ENCODE results near the gene WDR46.
A peak's percentile ranks its signal among the peaks of the same experiment; 100 is the strongest.
"Not testable (repeated sequence)": the region's sequence is repeated elsewhere in the genome, so short reads cannot be mapped to it uniquely, and the experiment has no call there.

WDR46 gene

GRCh38 chr6:33279257-33279695 is 9.8 kb downstream of the WDR46 start:
- Histone ChIP-seq H3K9me3 (ENCODE audit: insufficient read depth, low read depth, low read length) (no peaks in the 10 kb centered on the region), H3K27me3 (ENCODE audit: insufficient read depth, low read length) (no peaks in the 10 kb centered on the region), H3K4me3 (ENCODE audit: low read length) (no peak overlapping the region), H3K9ac (ENCODE audit: low read depth, low read length) (no peak overlapping the region), H3K27ac (ENCODE audit: low read length) (no peak overlapping the region), H3K4me1 (ENCODE audit: insufficient read depth, low read length) (peaks cover 8% of the 10 kb centered on the region), H3K36me3 (ENCODE audit: insufficient read depth, low read depth, low read length) (peaks cover 80% of the 10 kb centered on the region)

- Histone ChIP-seq H3K27me3 (ENCODE audit: insufficient read depth, low read length) (no peaks in the 10 kb centered on the region), H3K9ac (ENCODE audit: low read depth, low read length) (no peak overlapping the region), H3K4me1 (ENCODE audit: insufficient read depth, low read length) (peaks cover 13% of the 10 kb centered on the region), H3K36me3 (ENCODE audit: insufficient read depth, low read depth, low read length) (peaks cover 80% of the 10 kb centered on the region), H3K27ac (ENCODE audit: low read length) (no peak overlapping the region), H3K4me3 (ENCODE audit: low read length) (no peak overlapping the region), H3K9me3 (ENCODE audit: insufficient read depth, low read depth, low read length) (no peaks in the 10 kb centered on the region)
Measured at GRCh38 chr6:33278810-33279209, 10.2 kb downstream of the WDR46 start.

GRCh38 chr6:33278392-33278741 is 10.7 kb downstream of the WDR46 start:
- H3K4me3 ChIP-seq (ENCODE audit: low read length): peak overlapping the region; percentile 94; the same call in 1 of the 2 replicates
- H3K27me3 ChIP-seq (ENCODE audit: insufficient read depth, low read length): no peaks in the 10 kb centered on the region
- peaks cover 80% of the 10 kb centered on the region for H3K36me3 ChIP-seq (ENCODE audit: insufficient read depth, low read depth, low read length)
- H3K9ac ChIP-seq (ENCODE audit: low read depth, low read length): no peak overlapping the region; the same call in 1 of the 2 replicates
- H3K4me1 ChIP-seq (ENCODE audit: insufficient read depth, low read length): peaks cover 13% of the 10 kb centered on the region
- no peaks in the 10 kb centered on the region for H3K9me3 ChIP-seq (ENCODE audit: insufficient read depth, low read depth, low read length)
- H3K27ac ChIP-seq (ENCODE audit: low read length): no peak overlapping the region

GRCh38 chr6:33277663-33278391 is 11.2 kb downstream of the WDR46 start:
- Histone ChIP-seq H3K27me3 (ENCODE audit: insufficient read depth, low read length) (no peaks in the 10 kb centered on the region), H3K36me3 (ENCODE audit: insufficient read depth, low read depth, low read length) (peaks cover 83% of the 10 kb centered on the region), H3K27ac (ENCODE audit: low read length) (peak overlapping the region; percentile 66), H3K4me3 (ENCODE audit: low read length) (peak overlapping the region; percentile 94), H3K9me3 (ENCODE audit: insufficient read depth, low read depth, low read length) (no peaks in the 10 kb centered on the region), H3K9ac (ENCODE audit: low read depth, low read length) (peak overlapping the region; percentile 98), H3K4me1 (ENCODE audit: insufficient read depth, low read length) (peaks cover 13% of the 10 kb centered on the region)

- peak within 1 kb of the TSS; percentile 66 for H3K27ac ChIP-seq (ENCODE audit: low read length)
- no peaks in the 10 kb centered on the region for H3K27me3 ChIP-seq (ENCODE audit: insufficient read depth, low read length)
- peaks cover 82% of the 10 kb centered on the region for H3K36me3 ChIP-seq (ENCODE audit: insufficient read depth, low read depth, low read length)
- peak within 1 kb of the TSS; percentile 94 for H3K4me3 ChIP-seq (ENCODE audit: low read length)
- peak within 1 kb of the TSS; percentile 98 for H3K9ac ChIP-seq (ENCODE audit: low read depth, low read length)
- H3K4me1 ChIP-seq (ENCODE audit: insufficient read depth, low read length): peaks cover 13% of the 10 kb centered on the region
- H3K9me3 ChIP-seq (ENCODE audit: insufficient read depth, low read depth, low read length): no peaks in the 10 kb centered on the region
Measured at GRCh38 chr6:33276864-33277662, 12.0 kb downstream of the WDR46 start, which contains the start of gene B3GALT4. Gene B3GALT4, plus strand, starts transcription at chr6:33277123. Its CDS starts 297 bp downstream, at chr6:33277420.

- H3K9ac ChIP-seq (ENCODE audit: low read depth, low read length): peak overlapping the region; percentile 98; the same call in 1 of the 2 replicates
- H3K9me3 ChIP-seq (ENCODE audit: insufficient read depth, low read depth, low read length): no peaks in the 10 kb centered on the region
- no peaks in the 10 kb centered on the region for H3K27me3 ChIP-seq (ENCODE audit: insufficient read depth, low read length)
- H3K4me3 ChIP-seq (ENCODE audit: low read length): peak overlapping the region; percentile 94
- H3K36me3 ChIP-seq (ENCODE audit: insufficient read depth, low read depth, low read length): peaks cover 79% of the 10 kb centered on the region
- peaks cover 13% of the 10 kb centered on the region for H3K4me1 ChIP-seq (ENCODE audit: insufficient read depth, low read length)
- peak overlapping the region; percentile 50 for H3K27ac ChIP-seq (ENCODE audit: low read length)
Measured at GRCh38 chr6:33276581-33276863, 12.5 kb downstream of the WDR46 start.

- peaks cover 74% of the 10 kb centered on the region for H3K36me3 ChIP-seq (ENCODE audit: insufficient read depth, low read depth, low read length)
- H3K27me3 ChIP-seq (ENCODE audit: insufficient read depth, low read length); H3K9me3 ChIP-seq (ENCODE audit: insufficient read depth, low read depth, low read length): not testable (repeated sequence)
- H3K9ac ChIP-seq (ENCODE audit: low read depth, low read length): peak overlapping the region; percentile 98; the same call in 1 of the 2 replicates
- H3K27ac ChIP-seq (ENCODE audit: low read length): peak overlapping the region; percentile 50
- H3K4me3 ChIP-seq (ENCODE audit: low read length): peak overlapping the region; percentile 94
- peaks cover 13% of the 10 kb centered on the region for H3K4me1 ChIP-seq (ENCODE audit: insufficient read depth, low read length)
Measured at GRCh38 chr6:33275795-33276580, 13.1 kb downstream of the WDR46 start.

GRCh38 chr6:33273924-33274902 is 14.8 kb downstream of the WDR46 start:
- Histone ChIP-seq H3K27me3 (ENCODE audit: insufficient read depth, low read length) (no peaks in the 10 kb centered on the region), H3K4me3 (ENCODE audit: low read length) (peak overlapping the region; percentile 94), H3K4me1 (ENCODE audit: insufficient read depth, low read length) (peaks cover 13% of the 10 kb centered on the region), H3K9ac (ENCODE audit: low read depth, low read length) (peak overlapping the region; percentile 98), H3K36me3 (ENCODE audit: insufficient read depth, low read depth, low read length) (peaks cover 63% of the 10 kb centered on the region), H3K27ac (ENCODE audit: low read length) (no peak overlapping the region), H3K9me3 (ENCODE audit: insufficient read depth, low read depth, low read length) (no peaks in the 10 kb centered on the region)

GRCh38 chr6:33273129-33273923 is 15.7 kb downstream of the WDR46 start:
- Histone ChIP-seq H3K9ac (ENCODE audit: low read depth, low read length) (peak overlapping the region; percentile 98), H3K4me3 (ENCODE audit: low read length) (peak overlapping the region; percentile 94), H3K4me1 (ENCODE audit: insufficient read depth, low read length) (peaks cover 13% of the 10 kb centered on the region), H3K27me3 (ENCODE audit: insufficient read depth, low read length) (no peaks in the 10 kb centered on the region), H3K9me3 (ENCODE audit: insufficient read depth, low read depth, low read length) (no peaks in the 10 kb centered on the region), H3K36me3 (ENCODE audit: insufficient read depth, low read depth, low read length) (peaks cover 63% of the 10 kb centered on the region), H3K27ac (ENCODE audit: low read length) (no peak overlapping the region)
